Duodenal mucosa (tissue), 2 donors: ENCODE results near the gene FGF19.

Experiments used
- H3K27ac ChIP-seq: one replicate; pipeline ENCODE4 v1.7.0; 2013; ENCODE audit warnings: low read depth, low read length
- H3K27me3 ChIP-seq, 2 donors: one replicate each; pipeline ENCODE4 v1.7.0; 2013; ENCODE audit warnings: low read length in 2 of 2, control low read depth in 1 of 2; ENCODE audit not compliant: insufficient read depth in 2 of 2, control insufficient read depth in 1 of 2
- H3K36me3 ChIP-seq, 2 donors: one replicate each; pipeline ENCODE4 v1.7.0; 2013; ENCODE audit warnings: low read length in 2 of 2, control low read depth in 1 of 2; ENCODE audit not compliant: insufficient read depth in 2 of 2, control insufficient read depth in 1 of 2
- H3K4me1 ChIP-seq, 2 donors: one replicate each; pipeline ENCODE4 v1.7.0; 2013; ENCODE audit warnings: low read length in 2 of 2, control low read depth in 1 of 2; ENCODE audit not compliant: insufficient read depth in 2 of 2, control insufficient read depth in 1 of 2
- H3K4me3 ChIP-seq, 2 donors: one replicate each; pipeline ENCODE4 v1.7.0; 2013; ENCODE audit warnings: low read length in 2 of 2, low read depth in 1 of 2
- H3K9ac ChIP-seq, 2 donors: one replicate each; pipeline ENCODE4 v1.7.0; 2013; ENCODE audit warnings: low read length in 2 of 2, low read depth in 1 of 2
- H3K9me3 ChIP-seq, 2 donors: one replicate each; pipeline ENCODE4 v1.7.0; 2013; ENCODE audit warnings: low read length in 2 of 2, control low read depth in 1 of 2; ENCODE audit not compliant: control insufficient read depth in 1 of 2

Gene FGF19

GRCh38 chr11:69663326-69663725 lies 40.5 kb downstream of the FGF19 start:
- Histone ChIP-seq H3K9me3 (no peaks in the 10 kb centered on the region), H3K36me3 (peaks cover 6 to 45% of the 10 kb centered on the region in 2 donors), H3K4me1 (peaks cover 0 to 6% of the 10 kb centered on the region in 2 donors), H3K9ac (no peak overlapping the region), H3K27ac (no peak overlapping the region), H3K27me3 (no peaks in the 10 kb centered on the region), H3K4me3 (no peak overlapping the region)

- Histone ChIP-seq H3K27ac (no peak overlapping the region), H3K9ac (no peak overlapping the region), H3K27me3 (no peaks in the 10 kb centered on the region), H3K4me1 (peaks cover 0 to under 1% of the 10 kb centered on the region in 2 donors), H3K4me3 (no peak overlapping the region), H3K36me3 (peaks cover 6 to 40% of the 10 kb centered on the region in 2 donors), H3K9me3 (no peaks in the 10 kb centered on the region)
Observed at GRCh38 chr11:69662806-69663205, 41.0 kb downstream of the FGF19 start.

- H3K27me3 ChIP-seq: no peaks in the 10 kb centered on the region
- H3K9me3 ChIP-seq: no peaks in the 10 kb centered on the region
- peaks cover 6 to 33% of the 10 kb centered on the region in 2 donors for H3K36me3 ChIP-seq
- H3K27ac ChIP-seq: no peak overlapping the region
- no peak overlapping the region for H3K9ac ChIP-seq
- H3K4me3 ChIP-seq: no peak overlapping the region
- no peaks in the 10 kb centered on the region for H3K4me1 ChIP-seq
Observed at GRCh38 chr11:69662021-69662698, 41.7 kb downstream of the FGF19 start.

- Histone ChIP-seq H3K9me3 (no peaks in the 10 kb centered on the region), H3K27ac (no peak overlapping the region), H3K9ac (no peak overlapping the region), H3K4me1 (no peaks in the 10 kb centered on the region), H3K27me3 (no peaks in the 10 kb centered on the region), H3K4me3 (no peak overlapping the region), H3K36me3 (peaks cover 3 to 25% of the 10 kb centered on the region in 2 donors)
Observed at GRCh38 chr11:69661413-69661715, 42.5 kb downstream of the FGF19 start.

DNA sequence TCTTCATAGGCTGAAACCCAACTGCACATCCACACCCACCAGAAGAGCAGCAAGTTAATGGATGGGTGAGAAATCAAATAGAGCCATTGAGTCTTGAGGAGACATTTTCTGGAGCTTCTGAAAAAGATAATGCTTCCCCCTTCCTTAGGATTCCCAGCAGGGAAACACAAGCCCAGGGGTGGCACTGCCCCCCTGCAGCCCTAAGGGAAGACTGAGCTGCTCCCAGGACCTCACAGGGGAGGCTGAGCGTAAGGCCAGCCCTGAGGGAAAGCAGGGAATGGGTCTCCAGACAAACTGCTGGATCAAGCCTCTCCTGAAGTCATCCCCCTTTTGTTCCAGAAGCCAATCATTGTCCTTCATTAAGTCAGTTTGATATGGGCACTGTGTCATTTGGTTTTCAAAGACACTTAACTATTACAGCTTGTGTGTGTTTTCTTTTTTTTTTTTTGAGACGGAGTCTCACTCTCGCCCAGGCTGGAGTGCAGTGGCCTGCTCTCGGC lies 43.8 kb downstream of the FGF19 start:
- Histone ChIP-seq H3K9me3 (no peaks in the 10 kb centered on the region), H3K27ac (no peak overlapping the region), H3K4me1 (no peaks in the 10 kb centered on the region), H3K4me3 (no peak overlapping the region), H3K36me3 (peaks cover 3 to 21% of the 10 kb centered on the region in 2 donors), H3K9ac (no peak overlapping the region), H3K27me3 (no peaks in the 10 kb centered on the region)

DNA sequence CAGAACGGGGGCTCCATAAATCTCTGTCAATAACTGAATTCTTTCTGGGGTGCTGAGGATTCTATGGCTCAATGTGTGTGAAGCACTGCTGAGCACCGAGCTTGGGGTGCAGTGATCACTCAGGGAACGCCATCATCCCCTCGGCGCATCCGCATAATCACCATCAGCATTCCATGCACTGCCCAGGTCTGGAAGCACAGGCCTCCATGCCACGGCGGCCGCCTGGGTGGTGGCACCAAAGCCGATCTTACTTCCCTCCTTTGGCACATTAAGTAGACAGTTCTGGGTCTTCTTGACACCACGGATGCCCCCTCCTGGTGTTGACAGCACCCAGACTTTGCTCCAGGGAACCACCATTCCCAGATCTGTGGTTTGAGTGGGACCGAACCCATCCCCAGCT lies 44.2 kb downstream of the FGF19 start:
- Histone ChIP-seq H3K4me3 (no peak overlapping the region), H3K9me3 (no peaks in the 10 kb centered on the region), H3K4me1 (no peaks in the 10 kb centered on the region), H3K27me3 (no peaks in the 10 kb centered on the region), H3K36me3 (peaks cover 3 to 16% of the 10 kb centered on the region in 2 donors), H3K27ac (no peak overlapping the region), H3K9ac (no peak overlapping the region)

DNA sequence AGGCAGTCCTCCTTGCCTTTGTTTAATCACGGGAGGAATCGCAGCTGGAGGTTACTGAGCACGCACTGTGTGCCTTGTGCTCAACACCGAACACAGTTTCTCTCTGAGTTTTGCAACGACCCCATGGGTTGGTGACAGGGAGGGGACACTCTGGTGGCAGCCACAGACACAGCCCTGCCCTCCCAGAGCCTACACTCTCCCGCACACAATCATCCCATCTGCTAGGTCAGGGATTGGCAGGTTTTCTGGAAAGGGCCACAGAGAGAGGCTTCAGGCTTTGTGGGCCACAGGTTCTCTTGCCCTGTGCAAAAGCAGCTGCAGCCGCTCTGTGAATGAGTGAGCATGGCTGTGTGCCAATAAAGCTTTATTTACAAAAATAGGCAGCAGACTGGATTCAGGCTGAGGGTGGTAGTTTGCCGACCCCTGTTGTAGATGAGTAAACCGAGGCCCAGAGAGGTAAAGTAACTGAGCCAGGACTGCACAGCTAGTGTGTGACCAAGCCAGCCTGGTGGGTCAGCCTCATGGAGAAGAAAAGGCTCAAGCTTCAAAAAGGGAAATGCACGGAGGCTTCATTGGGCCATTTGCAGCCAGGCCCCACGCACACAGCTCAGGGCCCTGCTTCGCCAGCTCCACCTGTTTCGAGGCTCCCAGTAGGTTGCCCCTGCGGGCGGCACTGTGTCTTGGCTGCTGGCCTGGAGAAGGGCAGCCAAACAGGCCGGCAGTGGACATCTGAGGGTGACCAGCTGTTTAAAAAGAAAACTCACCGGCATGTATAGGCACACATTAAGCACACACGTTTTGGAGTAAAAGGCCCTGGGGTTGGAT lies 45.0 kb downstream of the FGF19 start:
- Histone ChIP-seq H3K27ac (no peak overlapping the region), H3K36me3 (peaks cover 2 to 10% of the 10 kb centered on the region in 2 donors), H3K9me3 (no peaks in the 10 kb centered on the region), H3K9ac (no peak overlapping the region), H3K4me1 (no peaks in the 10 kb centered on the region), H3K27me3 (no peaks in the 10 kb centered on the region), H3K4me3 (no peak overlapping the region)

- H3K4me1 ChIP-seq: no peaks in the 10 kb centered on the region
- H3K27ac ChIP-seq: no peak overlapping the region
- H3K4me3 ChIP-seq: no peak overlapping the region
Observed at GRCh38 chr11:69657911-69658625, 45.8 kb downstream of the FGF19 start.

GRCh38 chr11:69657456-69657910 lies 46.3 kb downstream of the FGF19 start:
- no peak overlapping the region for H3K9ac ChIP-seq
- no peaks in the 10 kb centered on the region for H3K27me3 ChIP-seq
- H3K4me3 ChIP-seq: no peak overlapping the region
- no peak overlapping the region for H3K27ac ChIP-seq
- H3K4me1 ChIP-seq: no peaks in the 10 kb centered on the region
- H3K36me3 ChIP-seq: peaks cover 0 to 14% of the 10 kb centered on the region in 2 donors
- H3K9me3 ChIP-seq: no peaks in the 10 kb centered on the region

More at GRCh38 chr11:69657911-69658625, 45.8 kb downstream of the FGF19 start:
- H3K9ac ChIP-seq: no peak overlapping the region
- no peaks in the 10 kb centered on the region for H3K9me3 ChIP-seq
- peaks cover 0 to 10% of the 10 kb centered on the region in 2 donors for H3K36me3 ChIP-seq
- H3K27me3 ChIP-seq: no peaks in the 10 kb centered on the region
